Upper lobe of left lung (tissue), 6 donors: ENCODE results near the gene BNC2. TPM values are rescaled to one million over a fixed set of nuclear protein-coding genes. Genes with fewer than 3 reads are reported as not detected.

ENCODE experiments used
- ATAC-seq, 2 donors: fragments of 200-7000 bp; cut with Tn5 transposase; one replicate each; pipeline ENCODE4 v1.9.1; 2022; ENCODE audit warnings: mild to moderate bottlenecking in 2 of 2, moderate library complexity in 2 of 2; ENCODE audit not compliant: low FRiP score in 2 of 2
- DNase-seq, 2 donors: peaks; one replicate each; pipeline ENCODE4 v3.0.0-alpha.2; 2019 to 2020
- H3K27ac ChIP-seq, 4 donors: fragments of 200-600 bp; sonication (generic); one replicate each; pipeline ENCODE4 v1.5.1; 2016 to 2019
- H3K27me3 ChIP-seq, 4 donors: fragments of 200-600 bp; sonication (generic); one replicate each; pipeline ENCODE4 v1.5.1; 2017 to 2019
- H3K36me3 ChIP-seq, 4 donors: fragments of 200-600 bp; sonication (generic); one replicate each; pipeline ENCODE4 v1.5.1; 2016 to 2019
- H3K4me1 ChIP-seq, 4 donors: fragments of 200-600 bp; sonication (generic); one replicate each; pipeline ENCODE4 v1.5.1; 2018 to 2019
- H3K4me3 ChIP-seq, 4 donors: fragments of 200-600 bp; sonication (generic); one replicate each; pipeline ENCODE4 v1.5.1; 2017 to 2019; ENCODE audit warnings: mild to moderate bottlenecking in 2 of 4, moderate library complexity in 1 of 4
- H3K9me3 ChIP-seq, 4 donors: fragments of 200-600 bp; sonication (generic); one replicate each; pipeline ENCODE4 v1.5.1; 2018 to 2019
- EP300 ChIP-seq, 4 donors: sonication (generic); formaldehyde crosslinking; IDR thresholded peaks; one replicate each; pipeline ENCODE4 v1.5.1; 2017; ENCODE audit warnings: antibody characterized with exemption in 4 of 4, control low read depth in 2 of 4
- POLR2A ChIP-seq, 4 donors: fragments of 450-650 bp; IDR thresholded peaks; one replicate each; pipeline ENCODE4 v1.5.1; 2016 to 2017; ENCODE audit warnings: antibody characterized with exemption in 4 of 4, mild to moderate bottlenecking in 2 of 4
- POLR2AphosphoS5 ChIP-seq, 2 donors: sonication (generic); formaldehyde crosslinking; IDR thresholded peaks; one replicate each; pipeline ENCODE4 v1.5.1; 2017; ENCODE audit warnings: antibody characterized with exemption in 2 of 2
- WGBS, 2 donors: methylation state at CpG; one replicate each; pipeline ENCODE4 v1.1.5; 2017 to 2018; 5-methylcytosine and 5-hydroxymethylcytosine counted together
- total RNA-seq, 6 donors: library from RNA; depleted of rRNA in 4 of 6; stranded (reverse); fragments of >200 nt in 4 of 6; gene quantifications; one replicate each; pipeline versions ENCODE4 v1.1.0 to v1.2.1, GENCODE V29; 2016 to 2021
- TF ChIP-seq, protein P1 (sequence below), 6 experiments: fragments of 450-650 bp in 4 of 6; fragments of 200-600 bp in 2 of 6; sonication (generic) in 2 of 6; IDR thresholded peaks; one replicate each; pipeline ENCODE4 v1.5.1; 2016 to 2019; ENCODE audit warnings: antibody characterized with exemption in 6 of 6
- donor health status: DM: no; HTN: no; CAD: no; lungs with moderate emphysema.
- donor health status: DM: no; HTN: yes; CAD: no; lungs with severe emphysema.

BNC2 gene
- total RNA-seq, 6 donors from 2014 or later = 4.6 to 21.7 (median 10.7) TPM

GRCh38 chr9:16608906-16609305 is 261.6 kb downstream of the BNC2 start:
- H3K36me3 ChIP-seq = no peaks in the 10 kb centered on the region
- ATAC-seq (no peak), DNase-seq (no peak)
- no peaks in the 10 kb centered on the region for H3K27me3 ChIP-seq
- H3K9me3 ChIP-seq = no peaks in the 10 kb centered on the region
- no peaks in the 10 kb centered on the region for H3K4me1 ChIP-seq
- WGBS, 2 donors = 89 to 96% methylated on average over 2 of the region's 2 CpGs
- H3K27ac ChIP-seq = no peak overlapping the region
- TF ChIP-seq EP300 (IDR thresholded peaks at IDR 0.05) (no peak), POLR2AphosphoS5 (IDR thresholded peaks at IDR 0.05) (no peak), POLR2A (IDR thresholded peaks at IDR 0.05) (no peak)
- TF ChIP-seq, protein P1, sequence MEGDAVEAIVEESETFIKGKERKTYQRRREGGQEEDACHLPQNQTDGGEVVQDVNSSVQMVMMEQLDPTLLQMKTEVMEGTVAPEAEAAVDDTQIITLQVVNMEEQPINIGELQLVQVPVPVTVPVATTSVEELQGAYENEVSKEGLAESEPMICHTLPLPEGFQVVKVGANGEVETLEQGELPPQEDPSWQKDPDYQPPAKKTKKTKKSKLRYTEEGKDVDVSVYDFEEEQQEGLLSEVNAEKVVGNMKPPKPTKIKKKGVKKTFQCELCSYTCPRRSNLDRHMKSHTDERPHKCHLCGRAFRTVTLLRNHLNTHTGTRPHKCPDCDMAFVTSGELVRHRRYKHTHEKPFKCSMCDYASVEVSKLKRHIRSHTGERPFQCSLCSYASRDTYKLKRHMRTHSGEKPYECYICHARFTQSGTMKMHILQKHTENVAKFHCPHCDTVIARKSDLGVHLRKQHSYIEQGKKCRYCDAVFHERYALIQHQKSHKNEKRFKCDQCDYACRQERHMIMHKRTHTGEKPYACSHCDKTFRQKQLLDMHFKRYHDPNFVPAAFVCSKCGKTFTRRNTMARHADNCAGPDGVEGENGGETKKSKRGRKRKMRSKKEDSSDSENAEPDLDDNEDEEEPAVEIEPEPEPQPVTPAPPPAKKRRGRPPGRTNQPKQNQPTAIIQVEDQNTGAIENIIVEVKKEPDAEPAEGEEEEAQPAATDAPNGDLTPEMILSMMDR (IDR thresholded peaks at IDR 0.05) = no peak
- H3K4me3 ChIP-seq = no peak overlapping the region

DNA sequence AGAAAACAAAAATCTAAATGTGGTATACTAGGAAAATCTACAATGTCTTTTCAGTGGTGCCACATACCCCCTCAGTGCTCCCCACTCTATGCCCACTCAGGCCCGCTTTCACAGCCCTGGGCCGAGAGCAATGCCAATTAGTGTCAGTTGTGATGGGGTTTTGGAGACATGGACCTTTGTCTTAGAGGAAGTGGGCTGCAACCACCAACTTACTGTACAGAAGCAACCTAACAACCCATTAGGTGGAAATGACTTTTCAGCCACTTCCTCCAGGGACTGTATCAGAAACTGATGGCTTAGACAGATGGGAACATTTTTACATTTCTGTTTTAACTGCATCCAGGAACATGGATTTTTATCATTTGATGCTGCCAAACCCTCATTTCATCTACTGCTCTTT is 268.0 kb downstream of the BNC2 start:
- Histone ChIP-seq H3K27me3 (no peaks in the 10 kb centered on the region), H3K27ac (no peak overlapping the region), H3K36me3 (no peaks in the 10 kb centered on the region), H3K4me3 (no peak overlapping the region), H3K9me3 (no peaks in the 10 kb centered on the region), H3K4me1 (no peaks in the 10 kb centered on the region)
- TF ChIP-seq, protein P1 (IDR thresholded peaks at IDR 0.05) = no peak
- no peak for TF ChIP-seq EP300 (IDR thresholded peaks at IDR 0.05)
- no peak for TF ChIP-seq POLR2A (IDR thresholded peaks at IDR 0.05)
- TF ChIP-seq POLR2AphosphoS5 (IDR thresholded peaks at IDR 0.05) = no peak
- WGBS, 2 donors = 77 to 79% methylated on average over 2 of the region's 2 CpGs
- DNase-seq (no peak), ATAC-seq (no peak)

- DNase-seq (no peak), ATAC-seq (no peak)
- H3K27ac ChIP-seq = no peak overlapping the region
- no peaks in the 10 kb centered on the region for H3K9me3 ChIP-seq
- H3K27me3 ChIP-seq = no peaks in the 10 kb centered on the region
- H3K4me3 ChIP-seq = no peak overlapping the region
- H3K36me3 ChIP-seq = no peaks in the 10 kb centered on the region
- no peaks in the 10 kb centered on the region for H3K4me1 ChIP-seq
- no peak for TF ChIP-seq POLR2A (IDR thresholded peaks at IDR 0.05)
- TF ChIP-seq, protein P1 (IDR thresholded peaks at IDR 0.05) = no peak
Observed at GRCh38 chr9:16601991-16602390, 268.5 kb downstream of the BNC2 start.

DNA sequence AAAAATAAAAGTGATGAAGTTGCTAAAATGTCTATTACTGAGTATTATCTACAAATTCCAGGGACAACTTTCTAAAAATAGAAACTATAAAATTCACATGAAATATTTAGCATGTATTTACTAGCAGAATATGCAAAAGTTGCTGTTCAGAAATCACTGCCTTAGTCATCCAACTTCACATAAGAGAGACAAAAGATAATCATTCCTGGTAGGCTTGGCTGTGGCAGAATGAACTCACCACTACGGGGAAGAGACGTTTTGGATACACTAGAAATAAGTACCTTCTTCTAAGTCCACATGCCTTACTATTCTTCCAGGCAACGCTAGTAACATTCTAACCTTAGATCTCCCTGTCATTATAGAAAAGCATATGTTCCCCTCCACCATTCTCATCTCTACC is 272.2 kb downstream of the BNC2 start:
- Histone ChIP-seq H3K4me1 (no peaks in the 10 kb centered on the region), H3K9me3 (no peaks in the 10 kb centered on the region), H3K27me3 (no peaks in the 10 kb centered on the region), H3K27ac (no peak overlapping the region), H3K4me3 (no peak overlapping the region), H3K36me3 (no peaks in the 10 kb centered on the region)
- no peak for DNase-seq
- ATAC-seq = no peak
- TF ChIP-seq, protein P1 (IDR thresholded peaks at IDR 0.05) = no peak
- 82 to 86% methylated on average over 3 of the region's 3 CpGs for WGBS, 2 donors

DNA sequence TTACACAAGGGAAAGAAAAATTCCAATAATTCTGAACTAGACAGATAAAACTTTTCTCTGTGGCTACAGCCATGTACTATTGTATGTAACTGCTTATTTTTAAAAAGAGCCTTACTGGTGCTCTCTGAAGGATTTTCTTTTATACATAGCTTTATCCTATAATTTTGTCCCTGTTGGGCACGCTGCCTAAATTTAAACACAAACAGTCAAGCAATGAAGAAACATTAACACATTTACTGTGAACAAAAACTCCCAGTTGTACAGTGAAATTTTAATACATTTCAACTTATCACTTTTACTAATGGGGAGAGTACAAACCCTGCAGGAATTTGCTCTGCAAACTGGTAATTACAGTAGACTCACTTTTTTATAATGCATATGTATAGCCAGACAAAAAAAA is 273.3 kb downstream of the BNC2 start:
- ATAC-seq = no peak
- Histone ChIP-seq H3K27ac (no peak overlapping the region), H3K4me1 (no peaks in the 10 kb centered on the region), H3K4me3 (no peak overlapping the region), H3K36me3 (no peaks in the 10 kb centered on the region), H3K9me3 (no peaks in the 10 kb centered on the region), H3K27me3 (no peaks in the 10 kb centered on the region)
- DNase-seq = no peak
- WGBS, 2 donors = 79 to 92% methylated on average over 1 of the region's 1 CpG
- no peak for TF ChIP-seq POLR2AphosphoS5 (IDR thresholded peaks at IDR 0.05)
- TF ChIP-seq EP300 (IDR thresholded peaks at IDR 0.05) = no peak
- TF ChIP-seq POLR2A (IDR thresholded peaks at IDR 0.05) = no peak
- TF ChIP-seq, protein P1 (IDR thresholded peaks at IDR 0.05) = no peak
